ENCODE data around the gene SYNDIG1.

SYNDIG1 gene

DNA sequence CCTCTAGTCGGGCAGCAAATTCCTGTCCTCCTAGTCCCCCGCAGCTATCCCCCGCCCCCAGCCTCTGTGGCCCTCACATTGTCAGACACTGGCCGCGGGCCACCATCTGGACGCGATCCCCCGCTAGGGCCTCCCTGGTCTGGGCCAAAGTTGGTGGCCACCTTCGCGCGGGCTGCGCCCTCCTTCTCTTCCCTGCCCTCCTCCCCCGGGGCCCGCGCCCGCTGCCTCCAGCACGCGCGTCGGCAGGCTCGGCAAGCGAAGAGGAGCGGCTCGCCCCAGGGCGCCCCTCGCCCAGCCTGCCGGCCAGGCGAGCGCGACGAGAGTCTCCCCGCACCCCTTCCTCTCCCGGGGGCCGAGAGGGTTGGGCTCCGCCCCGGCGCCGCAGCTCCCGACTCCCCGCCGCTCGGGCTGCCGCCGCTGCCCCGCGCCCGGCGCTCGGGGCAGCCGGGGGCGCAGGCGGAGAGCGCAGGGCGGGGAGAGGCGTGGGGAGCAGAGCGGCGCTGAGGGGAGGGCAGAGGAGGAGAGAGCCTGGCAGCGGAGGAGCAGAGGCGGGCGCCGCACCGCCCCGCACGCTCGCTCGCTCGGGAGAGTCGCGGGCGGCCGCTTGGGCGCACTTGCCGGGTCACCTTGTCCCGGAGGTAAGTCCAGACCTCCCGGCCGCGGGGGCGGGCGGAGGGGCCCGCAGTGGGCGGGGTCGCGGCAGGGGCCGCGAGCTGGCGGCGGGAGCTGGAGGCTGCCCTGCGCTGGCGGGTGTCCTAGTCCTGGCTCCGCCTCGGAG lies at the start of gene SYNDIG1:
Gene SYNDIG1 (plus strand): TSS at position 514 of the 778 bp plus-strand sequence. CDS start 73,469 bp downstream, outside the sequence.
- no peak for DNase-seq

DNA sequence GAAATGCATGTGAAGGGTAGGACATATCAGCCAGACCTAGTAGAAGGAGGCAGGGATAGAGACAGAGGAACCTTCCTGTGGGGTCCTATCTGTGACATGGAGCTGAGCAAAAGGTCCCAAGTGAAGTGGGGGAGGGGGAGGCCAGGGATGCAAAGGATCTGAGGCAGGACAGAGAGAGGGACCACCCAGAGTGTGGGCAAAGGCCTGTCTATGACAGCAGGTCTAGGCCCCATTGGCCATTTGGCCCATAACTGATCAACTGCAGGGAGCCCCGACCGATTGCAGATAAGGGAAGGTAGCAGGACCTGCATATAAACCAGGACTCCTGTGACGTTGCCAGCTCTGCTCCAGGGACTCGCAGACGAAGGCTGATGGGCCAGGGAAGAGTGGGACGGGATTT lies 49.6 kb upstream of the SYNDIG1 start:
- DNase-seq, result no peak

DNA sequence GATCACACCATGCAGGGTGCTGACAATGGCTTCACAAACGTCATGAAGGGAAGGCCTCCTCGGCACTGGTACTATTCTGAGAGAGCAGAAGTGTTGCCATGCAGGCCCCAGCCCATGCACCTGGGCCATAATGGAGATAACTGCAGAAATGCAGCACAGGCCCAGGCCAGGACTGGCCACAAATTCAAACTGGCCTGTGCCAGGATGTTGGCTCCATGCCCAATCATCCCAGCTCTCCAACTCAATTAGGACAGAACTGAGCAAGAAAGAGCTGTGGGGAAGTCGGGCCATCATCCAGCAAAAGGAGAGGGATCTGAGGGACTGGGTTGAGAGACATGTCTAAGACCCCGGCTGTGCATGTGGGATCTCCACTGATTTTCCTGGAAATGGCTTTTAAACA lies 48.9 kb upstream of the SYNDIG1 start:
- no peak for DNase-seq

DNA sequence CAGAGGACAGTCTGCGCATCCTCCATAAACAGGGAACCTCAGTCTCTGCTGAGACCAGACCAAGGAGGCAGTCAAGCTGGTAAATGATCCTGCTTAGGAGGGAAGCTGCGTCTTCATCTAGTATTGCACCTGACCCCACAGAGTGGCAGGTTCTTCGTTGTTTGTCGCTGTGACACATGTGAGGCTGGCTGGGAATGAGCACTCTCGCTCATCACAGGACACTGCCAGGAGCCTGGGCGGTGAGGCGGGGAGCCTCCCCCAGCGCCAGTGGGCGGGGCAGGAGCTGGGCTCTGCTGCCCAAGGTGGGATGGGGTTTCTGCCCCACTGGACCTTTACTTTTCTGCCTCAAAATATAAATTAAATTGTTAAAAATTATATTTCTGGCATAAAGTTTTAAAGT lies 48.4 kb upstream of the SYNDIG1 start:
- no peak for DNase-seq

DNA sequence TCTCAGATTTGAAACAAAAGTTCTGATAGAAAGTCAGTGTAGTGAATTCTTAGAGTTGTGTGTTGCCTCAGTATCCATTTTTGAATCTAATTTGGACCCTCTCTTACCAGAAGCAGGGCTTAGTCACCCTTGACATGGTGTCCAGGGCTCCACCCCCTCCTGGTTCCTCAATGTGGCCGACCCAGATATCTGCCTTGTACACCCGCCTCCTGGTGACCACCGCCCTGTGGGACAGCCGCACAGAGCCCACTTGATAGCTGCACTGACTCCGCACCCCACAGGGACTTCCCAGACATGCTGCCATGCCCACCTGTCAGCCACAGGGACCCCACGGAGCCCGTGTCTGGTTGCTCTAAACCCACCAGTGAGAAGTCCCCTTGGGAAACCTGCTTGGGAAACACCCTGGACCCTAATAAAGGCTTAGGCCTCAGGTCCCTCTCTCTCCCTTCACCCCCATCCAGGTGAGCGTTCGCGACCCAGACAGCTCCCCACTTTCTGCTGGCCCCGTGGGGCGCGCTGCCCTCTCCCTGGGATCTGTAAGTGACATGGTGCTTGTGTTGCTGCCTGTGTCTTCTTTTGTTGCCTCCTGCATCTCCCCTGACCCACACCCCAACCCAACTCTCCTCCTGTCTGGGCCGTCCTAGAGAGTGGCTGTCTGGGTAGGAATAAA lies 47.2 kb upstream of the SYNDIG1 start:
- DNase-seq, result no peak

DNA sequence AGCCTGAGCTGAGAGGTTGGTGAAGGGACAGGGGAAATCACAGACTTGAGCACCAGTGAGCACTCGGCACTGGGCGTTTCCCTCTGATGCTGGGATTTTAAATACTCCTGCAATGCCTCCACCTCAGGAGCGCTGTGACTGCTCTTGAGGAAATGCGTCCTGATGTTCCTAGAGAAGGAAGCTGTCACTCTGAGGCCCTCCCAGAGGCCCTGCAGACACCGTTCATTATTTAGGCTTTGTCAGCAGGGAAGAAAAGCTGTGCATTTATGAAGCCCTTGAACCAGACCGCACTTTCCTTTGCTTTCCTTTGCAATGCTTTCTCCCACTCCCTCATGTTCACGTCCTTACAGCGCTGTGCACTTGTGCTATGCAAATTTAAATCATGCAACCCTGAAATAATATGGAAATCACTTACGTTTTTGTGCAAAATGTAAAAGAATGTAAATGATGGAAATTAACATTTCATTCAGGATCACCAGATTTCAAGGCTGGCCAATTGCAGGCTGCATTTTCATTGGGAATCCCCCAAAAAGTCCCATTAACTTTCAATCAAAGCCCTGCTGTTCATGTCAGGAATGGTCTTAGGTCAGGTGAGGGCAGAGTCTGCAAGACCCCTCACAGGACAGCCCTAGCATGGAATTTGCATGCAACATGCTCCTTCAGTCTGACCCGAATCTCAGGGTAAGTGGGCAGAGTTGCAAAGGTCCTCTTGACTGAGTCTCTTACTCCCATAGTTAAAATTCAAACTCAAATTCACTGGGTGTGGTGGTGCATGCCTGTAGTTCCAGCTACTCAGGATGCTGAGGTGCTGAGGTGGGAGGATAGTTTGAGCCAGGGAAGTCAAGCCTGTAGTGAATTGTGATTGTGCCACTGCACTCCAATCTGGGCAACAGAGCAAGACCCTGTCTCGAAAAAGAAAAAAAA lies 45.8 kb upstream of the SYNDIG1 start:
- no peak for DNase-seq

DNA sequence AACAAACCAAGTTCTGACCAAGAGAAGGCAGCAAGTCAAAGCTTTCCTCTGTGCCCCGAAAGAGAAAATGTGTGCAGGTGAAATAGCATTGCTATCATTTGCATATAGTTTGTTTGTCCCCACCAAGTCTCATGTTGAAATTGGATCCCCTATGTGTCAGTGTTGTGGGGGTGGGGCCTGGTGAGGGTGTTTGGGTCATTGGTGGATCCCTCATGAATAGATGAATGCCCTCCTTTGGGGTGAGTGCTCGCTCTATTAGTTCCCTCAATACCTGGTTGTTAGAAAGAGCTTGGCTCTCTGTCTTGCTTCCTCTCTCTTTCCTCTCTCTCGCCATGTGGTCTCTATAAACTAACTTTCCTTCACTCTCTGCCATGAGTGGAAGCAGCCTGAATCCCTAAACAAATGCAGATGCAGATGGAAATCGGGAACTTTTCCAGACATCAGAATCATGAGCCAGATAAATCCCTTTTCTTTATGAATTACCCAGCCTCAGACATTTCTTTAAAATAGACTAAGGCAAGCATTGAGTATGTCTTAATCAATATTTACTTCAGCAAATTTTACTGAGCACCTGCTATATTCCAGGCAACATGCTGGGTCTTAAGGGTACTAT lies 43.8 kb upstream of the SYNDIG1 start:
- no peak for DNase-seq

DNA sequence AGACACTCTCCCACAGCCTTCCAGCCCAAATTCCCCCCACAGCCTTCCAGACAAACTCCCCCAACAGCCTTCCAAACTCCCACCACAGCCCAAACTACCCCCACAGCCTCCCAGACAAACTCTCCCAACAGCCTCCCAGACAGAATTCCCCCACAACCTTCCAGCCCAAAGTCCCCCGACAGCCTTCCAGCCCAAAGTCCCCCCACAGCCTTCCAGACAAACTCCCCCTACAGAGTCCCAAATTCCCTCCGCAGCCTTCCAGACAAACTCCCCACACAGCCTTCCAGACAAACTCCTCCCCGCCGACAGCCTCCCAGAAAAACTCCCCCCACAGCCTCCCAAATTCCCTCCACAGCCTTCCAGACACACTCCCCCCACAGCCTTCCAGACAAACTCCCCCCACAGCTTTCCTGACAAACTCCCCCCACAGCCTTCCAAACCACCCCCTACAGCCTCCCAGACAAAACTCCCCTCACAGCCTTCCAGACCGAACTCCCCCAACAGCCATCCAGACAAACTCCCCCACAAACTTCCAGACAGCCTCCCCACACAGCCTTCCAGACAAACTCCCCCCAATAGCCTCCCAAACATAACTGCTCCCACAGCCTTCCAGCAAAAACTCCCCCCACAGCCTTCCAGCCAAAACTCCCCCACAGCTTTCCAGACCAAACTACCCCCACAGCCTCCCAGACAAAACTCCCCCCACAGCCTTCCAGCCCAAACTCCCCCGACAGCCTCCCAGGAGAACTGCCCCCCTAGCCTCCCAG lies 38.0 kb upstream of the SYNDIG1 start:
- no peak for DNase-seq

DNA sequence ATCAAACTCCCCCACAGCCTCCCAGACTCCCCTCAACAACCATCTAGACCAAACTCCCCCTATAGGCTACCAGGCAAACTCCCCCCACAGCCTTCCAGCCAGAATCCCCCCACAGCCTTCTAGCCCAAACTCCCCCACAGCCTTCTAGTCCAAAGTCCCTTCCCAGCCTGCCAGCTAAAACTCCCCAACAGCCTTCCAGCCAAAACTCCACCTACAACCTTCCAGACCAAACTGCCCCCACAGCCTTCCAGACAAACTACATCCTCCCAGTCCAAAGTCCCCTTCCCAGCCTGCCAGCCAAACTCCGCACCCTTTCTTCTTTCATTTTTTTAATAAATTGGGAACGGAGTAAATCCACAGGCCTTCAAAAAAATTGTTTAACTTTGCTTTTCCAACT lies 37.4 kb upstream of the SYNDIG1 start:
- DNase-seq, result no peak

DNA sequence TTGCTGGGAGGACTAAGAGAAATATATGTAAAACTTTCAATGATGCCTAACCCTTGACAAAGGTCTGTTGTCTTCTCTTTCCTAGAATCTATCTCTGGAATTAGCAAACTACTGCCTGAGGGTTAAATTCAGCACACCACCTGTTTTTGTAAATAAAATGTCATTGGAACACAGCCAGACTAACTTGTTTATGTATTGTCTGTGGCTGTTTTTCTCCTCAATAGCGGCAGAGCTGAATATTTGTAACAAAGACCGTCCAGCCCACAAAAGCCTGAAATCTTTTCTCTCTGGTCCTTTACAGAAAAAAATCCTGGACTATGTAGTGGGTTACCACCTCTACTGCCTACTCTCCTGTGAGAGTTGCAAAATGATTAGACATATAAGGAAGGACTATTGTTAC lies 33.3 kb upstream of the SYNDIG1 start:
- DNase-seq, result no peak

DNA sequence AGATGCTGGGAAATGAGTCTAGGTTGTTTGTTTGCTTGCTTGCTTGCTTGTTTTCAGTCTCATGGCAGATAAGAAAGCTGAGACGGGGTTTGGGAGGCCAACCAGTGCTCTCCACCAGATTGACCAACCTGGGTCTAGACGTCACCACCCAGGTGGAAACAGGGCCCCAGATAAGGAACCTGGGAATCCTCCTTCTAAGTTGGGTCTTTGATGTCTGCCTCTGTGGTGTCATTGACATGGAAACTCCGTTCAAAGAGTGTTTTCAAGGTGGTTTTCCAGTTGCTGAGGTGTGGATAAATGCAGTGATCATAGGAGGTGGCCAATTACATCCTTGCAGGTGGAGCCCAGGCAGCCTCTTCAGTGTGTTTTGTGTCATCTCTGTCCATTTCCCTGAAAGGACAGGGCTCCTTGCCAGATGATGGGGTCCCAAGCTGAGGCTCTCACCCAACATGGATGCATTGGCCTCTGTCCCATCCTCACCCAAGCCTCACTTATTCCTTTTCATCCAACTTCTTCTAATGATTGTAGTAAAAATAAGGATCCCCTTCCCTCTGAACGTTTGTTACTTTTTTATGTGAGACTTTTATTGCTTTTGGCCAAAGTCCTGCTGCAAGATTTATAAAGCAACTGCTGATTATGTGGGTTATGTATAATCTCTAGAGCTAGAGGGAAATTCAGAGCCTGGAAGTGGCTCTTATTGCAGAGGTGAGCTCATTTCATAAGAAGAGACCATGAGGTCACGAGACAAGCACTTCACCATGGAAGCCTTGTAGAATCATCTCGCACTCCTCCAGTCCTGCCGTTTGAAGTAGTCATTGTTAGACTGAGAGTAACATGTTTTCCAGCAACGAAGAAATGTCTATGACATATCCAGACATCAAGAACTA lies 32.0 kb upstream of the SYNDIG1 start:
- DNase-seq, result no peak

DNA sequence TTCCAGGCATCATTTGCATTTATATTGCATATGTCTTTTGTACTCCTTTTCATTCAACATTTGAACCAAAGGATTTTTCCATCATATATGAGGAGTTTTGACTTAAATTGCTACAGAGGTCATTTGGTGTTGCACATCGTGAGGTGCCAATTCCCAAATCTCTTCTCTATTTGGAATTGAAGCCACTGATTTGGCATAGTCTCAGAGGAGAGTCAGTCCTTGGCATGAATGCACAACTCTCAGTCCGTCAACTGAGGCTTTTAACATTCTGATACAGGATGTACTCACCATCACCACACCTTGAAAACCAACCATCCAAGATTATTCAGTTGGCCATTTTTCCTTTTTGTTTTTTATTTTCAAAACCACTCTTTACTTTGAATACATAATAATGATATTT lies 31.1 kb upstream of the SYNDIG1 start:
- DNase-seq, result no peak

DNA sequence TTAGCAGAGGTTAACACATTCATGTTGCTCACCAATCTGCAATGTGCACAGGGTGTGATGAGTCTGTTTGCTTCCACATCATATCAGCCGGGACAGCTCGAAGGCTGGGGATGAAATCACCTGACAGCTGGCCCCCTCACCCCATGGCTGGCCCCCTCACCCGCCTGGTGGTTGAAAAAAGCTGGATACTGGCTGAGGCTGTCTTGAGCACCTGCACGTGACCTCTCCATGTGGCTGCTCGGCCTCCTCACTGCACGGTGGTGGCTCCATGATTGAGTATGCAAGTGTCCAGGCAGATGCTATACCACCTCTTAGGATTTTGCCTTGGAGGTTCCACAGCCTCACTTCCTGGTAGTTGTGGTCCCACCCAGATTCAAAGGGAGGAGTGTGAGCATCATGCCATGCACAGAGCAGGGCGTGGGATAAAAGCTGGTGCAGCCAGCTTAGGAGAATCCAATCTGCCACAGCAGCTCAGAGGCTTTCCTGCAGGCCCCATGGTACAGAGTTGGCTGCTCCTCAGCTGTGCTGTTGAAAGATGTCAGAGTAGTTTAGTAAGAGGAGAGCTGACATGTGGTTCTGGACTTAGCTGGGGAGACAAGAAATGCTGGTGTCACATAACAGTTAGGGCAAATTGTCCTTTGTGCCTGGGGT lies 29.6 kb upstream of the SYNDIG1 start:
- DNase-seq, result no peak

DNA sequence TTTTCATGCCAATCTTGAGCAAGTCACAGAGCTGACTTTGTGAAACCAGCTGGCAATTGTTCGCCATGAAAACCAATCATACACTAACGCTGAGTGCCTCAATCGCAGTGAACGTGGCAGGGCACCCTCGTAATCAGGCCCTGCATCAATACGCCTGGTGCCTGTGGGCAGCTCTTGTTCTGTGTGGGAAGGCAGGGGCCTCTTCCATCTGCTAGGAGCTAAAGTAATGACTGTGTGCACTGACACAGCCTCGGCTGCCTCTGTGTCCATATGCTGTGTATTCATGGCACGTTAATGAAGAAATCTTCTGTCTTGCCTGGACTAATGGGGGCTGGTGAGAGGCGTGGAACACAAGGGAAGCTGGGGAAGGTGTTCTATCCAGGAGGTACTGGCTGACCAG lies 27.8 kb upstream of the SYNDIG1 start:
- DNase-seq, result no peak

DNA sequence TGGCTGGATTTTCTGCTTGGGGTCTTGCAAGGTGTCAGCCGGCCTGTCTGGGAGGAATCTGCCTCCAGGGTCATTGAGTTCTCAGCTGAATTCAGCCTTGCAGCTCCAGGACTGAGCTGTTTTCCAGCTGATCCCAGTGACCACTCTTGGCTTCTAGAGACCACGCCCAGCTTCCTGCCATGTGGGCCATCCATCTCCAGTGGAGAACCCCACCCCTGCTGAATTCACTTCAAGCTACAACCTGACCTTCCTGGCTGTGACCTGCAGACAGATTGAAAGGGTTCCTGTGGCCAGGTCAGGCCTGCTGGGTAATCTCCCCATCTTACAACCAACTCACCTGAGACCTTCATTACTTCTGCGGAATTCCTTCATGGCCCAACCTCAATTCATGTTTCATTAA lies 26.5 kb upstream of the SYNDIG1 start:
- no peak for DNase-seq

DNA sequence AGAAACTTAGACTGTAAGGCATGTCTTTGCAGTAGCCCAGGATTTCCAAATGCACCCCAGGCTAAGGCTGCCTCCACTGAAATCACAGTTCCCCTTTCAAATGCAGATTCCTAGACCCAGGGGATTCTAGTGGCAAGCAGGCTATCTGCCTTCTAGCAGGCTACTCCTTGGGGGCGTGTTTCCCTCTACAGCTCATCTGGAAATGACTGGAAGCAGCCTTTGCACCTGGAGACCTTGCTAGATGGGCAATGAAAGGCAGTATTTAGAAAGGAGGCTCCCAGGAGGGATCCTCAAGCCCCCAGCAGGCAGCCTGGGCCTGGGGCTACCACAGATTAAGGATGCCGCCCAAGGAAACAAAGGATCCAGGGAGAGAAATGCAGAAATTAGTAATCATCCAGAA lies 26.0 kb upstream of the SYNDIG1 start:
- no peak for DNase-seq

DNA sequence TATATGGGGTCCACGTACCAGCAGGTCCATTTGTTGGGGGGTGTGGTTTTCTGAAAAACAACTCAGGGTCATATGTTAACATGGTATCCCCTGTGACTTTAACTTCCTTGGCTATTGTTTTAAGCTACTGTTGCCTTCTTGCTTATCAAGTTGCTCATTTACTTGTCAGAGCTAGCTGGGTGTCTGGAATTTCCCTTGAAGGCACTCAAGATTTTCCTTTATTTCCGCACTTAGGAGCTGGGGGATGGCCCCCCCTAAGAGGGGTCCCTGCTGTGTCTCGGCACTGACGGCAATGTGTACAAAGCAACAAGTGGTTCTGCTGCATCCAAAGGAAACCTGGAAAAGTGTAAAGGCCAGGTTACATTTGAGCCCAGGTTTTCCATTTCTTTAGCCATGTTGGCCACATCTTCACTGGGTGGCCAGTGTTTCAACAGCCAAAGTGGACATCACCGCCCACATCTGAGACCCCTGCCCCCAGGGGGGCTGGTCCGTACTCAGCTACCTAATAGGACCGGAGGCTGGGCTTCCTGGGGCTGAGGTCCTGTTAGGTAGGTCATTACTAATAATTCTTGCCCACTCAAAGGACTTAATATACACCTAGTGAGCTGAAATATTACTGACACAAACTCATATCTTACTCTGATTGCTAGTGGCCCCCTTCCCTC lies 24.8 kb upstream of the SYNDIG1 start:
- DNase-seq, result no peak

DNA sequence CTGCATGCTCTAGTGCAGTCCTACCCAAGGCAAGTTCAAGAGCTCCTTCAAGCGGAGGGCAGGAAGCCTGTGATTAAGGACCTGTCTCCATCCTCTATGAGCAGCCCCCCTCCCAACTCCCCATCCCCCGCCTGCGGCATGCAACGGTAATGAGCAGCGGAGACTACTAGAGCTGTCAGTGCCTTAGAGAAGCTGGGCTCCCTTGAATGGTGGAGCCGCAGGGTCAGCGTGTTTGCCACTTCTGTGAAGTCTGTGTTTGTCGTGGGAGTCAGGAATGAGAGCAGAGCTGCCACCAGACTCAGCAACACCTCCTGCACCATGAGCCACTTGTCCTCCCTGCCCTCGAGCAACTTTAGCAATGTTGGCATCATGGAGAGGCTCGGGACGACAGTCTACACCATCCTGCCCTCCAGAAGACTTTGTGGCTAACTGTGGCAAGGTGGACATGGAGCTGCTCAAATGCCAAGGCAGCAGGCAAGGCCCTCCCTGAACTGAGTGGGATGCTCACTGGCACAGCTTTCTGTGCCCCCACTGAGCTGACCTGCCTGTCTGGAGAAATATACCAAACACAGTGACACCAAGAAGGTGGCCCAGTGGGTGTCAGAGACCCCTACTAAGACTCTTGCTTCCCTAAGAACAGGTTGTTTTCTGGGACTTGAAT lies 23.8 kb upstream of the SYNDIG1 start:
- no peak for DNase-seq

DNA sequence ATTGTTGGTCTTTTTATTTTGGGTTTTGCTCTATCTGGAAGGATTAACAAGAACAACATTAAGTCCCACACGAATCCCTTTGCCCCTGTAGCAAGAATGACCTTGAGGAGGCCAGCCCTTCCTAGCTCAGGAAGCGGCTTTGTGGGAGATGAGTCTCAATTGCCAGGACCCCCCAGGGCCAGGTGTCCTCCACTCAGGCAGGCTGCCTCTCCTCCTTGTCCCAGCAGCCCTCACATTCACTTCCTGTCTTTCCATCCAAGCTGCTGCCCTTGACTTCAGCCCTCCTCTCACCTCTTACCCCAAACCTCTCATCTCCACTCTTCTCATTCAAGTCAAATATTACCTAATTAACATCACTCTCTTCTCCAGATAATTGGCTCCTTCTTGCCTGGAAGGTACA lies 22.6 kb upstream of the SYNDIG1 start:
- no peak for DNase-seq

DNA sequence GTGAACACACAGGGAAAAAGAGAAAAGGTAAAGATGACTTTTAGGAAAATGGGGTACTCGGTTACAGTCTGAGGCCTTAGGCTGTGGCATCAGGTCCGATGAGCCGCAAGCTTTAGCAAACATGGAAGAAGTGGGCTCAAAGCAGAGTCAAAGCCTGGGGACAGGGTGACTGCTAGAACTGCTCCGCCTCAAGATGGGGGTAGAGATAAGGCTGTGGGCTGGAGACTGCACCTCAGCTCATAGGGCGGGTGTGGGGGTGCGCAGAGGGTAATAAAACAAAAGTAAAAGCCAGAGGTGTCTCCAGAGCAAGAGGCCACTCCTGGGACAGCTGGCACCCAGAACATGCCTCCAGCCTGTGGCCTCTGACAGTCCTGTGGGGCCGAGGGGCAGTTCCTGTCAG lies 21.3 kb upstream of the SYNDIG1 start:
- no peak for DNase-seq
